ENCODE measurements around the gene DNAJC30. TPM values are rescaled to one million over a fixed set of nuclear protein-coding genes. Genes with fewer than 3 reads are reported as not detected.
A peak's percentile ranks its signal among the peaks of the same experiment; 100 is the strongest.

DNAJC30 gene
- total and polyA plus RNA-seq, 2 donors from 2014 or later = 15.0 to 28.6 TPM

DNA sequence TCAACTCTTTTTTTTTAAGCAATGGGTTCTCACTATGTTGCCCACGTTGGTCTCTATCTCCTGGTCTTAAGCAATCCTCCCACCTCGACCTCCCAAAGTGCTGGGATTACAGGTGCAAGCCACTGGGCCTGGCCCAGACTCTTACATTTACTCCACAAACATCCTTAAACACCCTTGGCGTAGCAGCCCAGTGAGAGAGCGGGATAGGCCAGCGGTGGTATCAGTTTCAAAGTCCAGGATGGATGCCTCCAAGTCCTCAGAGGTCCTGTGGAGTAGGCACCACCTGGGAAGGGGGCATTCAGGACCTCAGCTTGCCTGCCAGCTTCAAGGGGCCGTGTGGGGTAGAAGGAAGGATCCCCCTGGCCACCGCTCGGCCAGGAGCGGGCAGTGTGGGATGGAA, 33.7 kb downstream of the DNAJC30 start:
- Histone ChIP-seq H3K9me3 (ENCODE audit: control insufficient read depth in 2 of 3, insufficient read depth in 1 of 3, low read length in 3 of 3) (no peaks in the 10 kb centered on the region), H3K4me3 (ENCODE audit: low read length in 3 of 3) (no peak overlapping the region), H3K27me3 (ENCODE audit: control insufficient read depth, insufficient read depth, low read length) (peaks cover 2% of the 10 kb centered on the region), H3K36me3 (ENCODE audit: control insufficient read depth in 2 of 3, insufficient read depth in 3 of 3, low read length in 3 of 3) (no peaks in the 10 kb centered on the region), H3K4me1 (ENCODE audit: control insufficient read depth in 2 of 3, insufficient read depth in 2 of 3, low read depth in 1 of 3, low read length in 3 of 3) (peaks cover 0 to 2% (median 0%) of the 10 kb centered on the region in 3 donors), H3K9ac (ENCODE audit: low read length in 3 of 3) (no peak overlapping the region), H3K27ac (ENCODE audit: low read depth in 2 of 2, low read length in 2 of 2) (no peak overlapping the region)
- intact Hi-C loops (cut with DNase I) = no loop called here
- FAIRE-seq = no peak
- no peak for DNase-seq
- TF ChIP-seq, protein P1, sequence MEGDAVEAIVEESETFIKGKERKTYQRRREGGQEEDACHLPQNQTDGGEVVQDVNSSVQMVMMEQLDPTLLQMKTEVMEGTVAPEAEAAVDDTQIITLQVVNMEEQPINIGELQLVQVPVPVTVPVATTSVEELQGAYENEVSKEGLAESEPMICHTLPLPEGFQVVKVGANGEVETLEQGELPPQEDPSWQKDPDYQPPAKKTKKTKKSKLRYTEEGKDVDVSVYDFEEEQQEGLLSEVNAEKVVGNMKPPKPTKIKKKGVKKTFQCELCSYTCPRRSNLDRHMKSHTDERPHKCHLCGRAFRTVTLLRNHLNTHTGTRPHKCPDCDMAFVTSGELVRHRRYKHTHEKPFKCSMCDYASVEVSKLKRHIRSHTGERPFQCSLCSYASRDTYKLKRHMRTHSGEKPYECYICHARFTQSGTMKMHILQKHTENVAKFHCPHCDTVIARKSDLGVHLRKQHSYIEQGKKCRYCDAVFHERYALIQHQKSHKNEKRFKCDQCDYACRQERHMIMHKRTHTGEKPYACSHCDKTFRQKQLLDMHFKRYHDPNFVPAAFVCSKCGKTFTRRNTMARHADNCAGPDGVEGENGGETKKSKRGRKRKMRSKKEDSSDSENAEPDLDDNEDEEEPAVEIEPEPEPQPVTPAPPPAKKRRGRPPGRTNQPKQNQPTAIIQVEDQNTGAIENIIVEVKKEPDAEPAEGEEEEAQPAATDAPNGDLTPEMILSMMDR (IDR thresholded peaks at IDR 0.05; ENCODE audit: borderline replicate concordance, extremely low read depth, insufficient read depth) = no peak

DNA sequence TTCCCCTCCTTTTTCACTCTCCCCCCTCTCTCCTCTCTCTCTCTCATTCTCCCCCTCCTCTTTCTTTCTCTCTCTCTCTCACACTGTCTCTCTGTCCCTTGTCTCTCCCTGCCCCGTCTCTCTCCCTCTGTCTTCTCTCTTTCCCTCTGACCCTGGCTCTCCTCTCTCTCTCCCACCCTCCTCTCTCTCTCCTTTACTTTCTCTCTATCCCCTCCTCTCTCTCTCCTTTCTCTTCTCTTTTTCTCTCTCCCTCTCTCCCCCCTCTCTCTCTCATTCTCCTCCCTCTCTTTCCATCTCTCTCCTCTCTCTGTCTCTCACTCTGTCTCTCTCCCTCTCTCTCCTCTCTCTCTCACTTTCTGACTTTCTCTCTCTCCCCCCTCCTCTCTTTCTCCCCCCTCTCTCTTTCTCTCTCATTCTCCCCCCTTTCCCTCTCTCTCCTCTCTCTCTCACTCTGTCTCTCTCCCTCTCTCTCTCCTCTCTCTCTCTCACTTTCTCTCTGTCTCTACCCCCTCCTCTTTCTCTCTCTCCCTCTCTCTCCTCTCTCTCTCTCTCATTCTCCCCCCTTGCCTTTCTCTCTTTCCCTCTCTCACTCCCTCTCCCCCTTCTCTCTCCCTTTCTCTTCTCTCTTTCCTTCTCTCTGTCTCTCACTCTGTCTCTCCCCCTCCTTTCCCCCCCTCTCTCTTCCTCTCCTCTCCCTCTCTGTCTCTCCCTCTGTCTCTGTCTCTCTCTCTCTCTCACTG, 34.5 kb downstream of the DNAJC30 start:
- Histone ChIP-seq H3K9ac (ENCODE audit: low read length in 3 of 3) (no peak overlapping the region), H3K27me3 (ENCODE audit: control insufficient read depth, insufficient read depth, low read length) (peaks cover 2% of the 10 kb centered on the region), H3K4me1 (ENCODE audit: control insufficient read depth in 2 of 3, insufficient read depth in 2 of 3, low read depth in 1 of 3, low read length in 3 of 3) (peaks cover 0 to 2% (median 0%) of the 10 kb centered on the region in 3 donors), H3K4me3 (ENCODE audit: low read length in 3 of 3) (no peak overlapping the region), H3K9me3 (ENCODE audit: control insufficient read depth in 2 of 3, insufficient read depth in 1 of 3, low read length in 3 of 3) (no peaks in the 10 kb centered on the region), H3K27ac (ENCODE audit: low read depth in 2 of 2, low read length in 2 of 2) (no peak overlapping the region), H3K36me3 (ENCODE audit: control insufficient read depth in 2 of 3, insufficient read depth in 3 of 3, low read length in 3 of 3) (no peaks in the 10 kb centered on the region)
- TF ChIP-seq, protein P1 (IDR thresholded peaks at IDR 0.05; ENCODE audit: borderline replicate concordance, extremely low read depth, insufficient read depth) = no peak
- intact Hi-C loops (cut with DNase I) = no loop called here
- DNase-seq (no peak), FAIRE-seq (no peak)

DNA sequence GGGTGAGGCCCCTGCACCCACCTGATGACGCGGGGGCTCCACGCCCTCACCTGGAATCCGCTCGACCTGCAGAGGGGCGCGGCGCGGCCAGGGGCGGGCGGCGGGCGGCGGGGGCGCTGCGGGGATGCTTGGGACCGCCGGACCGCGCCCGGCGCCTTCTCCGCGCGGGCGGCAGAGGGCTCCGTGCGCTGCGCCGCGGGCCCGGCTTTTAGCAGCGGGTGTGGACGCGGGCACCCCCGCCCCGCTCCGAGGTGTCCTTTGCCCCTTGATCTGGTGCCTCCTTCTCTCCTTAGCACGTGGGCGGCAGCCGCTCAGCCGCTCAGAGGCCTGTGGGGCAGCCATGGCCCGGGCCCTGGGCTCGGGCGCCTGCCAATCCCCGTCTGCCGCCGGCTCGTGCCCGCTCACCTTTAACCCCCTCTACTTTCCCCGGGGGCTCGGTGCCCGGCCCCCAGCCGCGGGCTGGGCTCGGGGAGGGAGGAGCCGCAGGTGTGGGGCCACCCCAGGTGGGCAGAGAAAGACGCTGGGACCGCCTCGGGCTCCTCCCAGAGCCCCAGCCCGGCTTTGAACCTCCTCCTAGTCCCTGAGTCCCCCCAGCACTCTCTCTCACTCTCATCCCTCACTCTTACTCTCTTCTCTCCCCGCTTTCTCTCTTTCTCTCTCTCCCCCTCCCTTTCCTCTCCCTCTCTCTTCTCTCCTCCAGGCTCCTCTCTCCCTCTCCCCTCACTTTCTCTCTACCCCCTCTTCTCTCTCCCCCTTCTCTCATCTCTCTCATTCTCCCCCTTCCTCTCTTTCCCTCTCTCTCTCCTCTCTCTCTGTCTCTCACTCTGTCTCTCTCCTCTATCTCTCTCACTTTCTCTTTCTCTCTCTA, 35.3 kb downstream of the DNAJC30 start:
- Histone ChIP-seq H3K9me3 (ENCODE audit: control insufficient read depth in 2 of 3, insufficient read depth in 1 of 3, low read length in 3 of 3) (no peaks in the 10 kb centered on the region), H3K4me3 (ENCODE audit: low read length in 3 of 3) (peak overlapping the region in 1 of 3 donors; percentile 29), H3K36me3 (ENCODE audit: control insufficient read depth in 2 of 3, insufficient read depth in 3 of 3, low read length in 3 of 3) (no peaks in the 10 kb centered on the region), H3K27me3 (ENCODE audit: control insufficient read depth, insufficient read depth, low read length) (peaks cover 2% of the 10 kb centered on the region), H3K9ac (ENCODE audit: low read length in 3 of 3) (no peak overlapping the region), H3K27ac (ENCODE audit: low read depth in 2 of 2, low read length in 2 of 2) (no peak overlapping the region), H3K4me1 (ENCODE audit: control insufficient read depth in 2 of 3, insufficient read depth in 2 of 3, low read depth in 1 of 3, low read length in 3 of 3) (peaks cover 0 to 2% (median 0%) of the 10 kb centered on the region in 3 donors)
- intact Hi-C loops (cut with DNase I) = no loop called here
- DNase-seq = peak; percentile 44 to 73 (median 70)
- FAIRE-seq = no peak
- TF ChIP-seq, protein P1 (IDR thresholded peaks at IDR 0.05; ENCODE audit: borderline replicate concordance, extremely low read depth, insufficient read depth) = no peak

Data from kidney (tissue), 14 donors.